Right lobe of liver (tissue), 4 donors: ENCODE results near the gene LIPM.

Source experiments
- POLR2A ChIP-seq: fragments of 450-650 bp; IDR thresholded peaks from one replicate; pipeline ENCODE4 v1.6.1; 2017; ENCODE audit warnings: antibody characterized with exemption, mild to moderate bottlenecking
- TF ChIP-seq, protein P1 (sequence below), 4 donors: fragments of 200-600 bp in 3 of 4; fragments of 450-650 bp in 1 of 4; IDR thresholded peaks; one replicate each; pipeline versions ENCODE4 v1.5.1 to v1.8.0; 2016 to 2022; ENCODE audit warnings: antibody characterized with exemption in 4 of 4, mild to moderate bottlenecking in 2 of 4
- donor health status: DM: no; HTN: no; CAD: no.
- donor health status: DM: no; HTN: no; CAD: no.
- donor health status: DM: no; HTN: yes; CAD: no.

DNA sequence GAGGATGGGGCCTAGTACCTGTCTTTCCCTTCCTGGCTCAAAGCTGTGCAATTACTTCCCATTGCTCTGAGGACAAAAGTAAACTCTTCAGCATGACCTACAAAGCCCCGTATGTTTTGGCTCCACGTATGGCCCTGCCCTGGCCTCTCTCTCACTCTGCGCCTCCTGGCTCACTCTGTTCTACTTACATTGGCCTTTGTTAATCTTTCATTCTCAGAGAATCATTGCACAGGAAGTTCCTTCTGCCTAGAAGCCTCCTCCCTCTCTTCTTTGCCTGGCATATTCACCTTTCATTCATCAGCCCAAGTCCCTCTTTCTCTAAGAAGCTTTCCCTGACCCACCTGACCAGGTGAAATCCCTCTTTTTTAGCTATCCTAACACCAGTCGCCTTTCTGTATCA lies 23.9 kb downstream of the LIPM start:
- TF ChIP-seq, protein P1, sequence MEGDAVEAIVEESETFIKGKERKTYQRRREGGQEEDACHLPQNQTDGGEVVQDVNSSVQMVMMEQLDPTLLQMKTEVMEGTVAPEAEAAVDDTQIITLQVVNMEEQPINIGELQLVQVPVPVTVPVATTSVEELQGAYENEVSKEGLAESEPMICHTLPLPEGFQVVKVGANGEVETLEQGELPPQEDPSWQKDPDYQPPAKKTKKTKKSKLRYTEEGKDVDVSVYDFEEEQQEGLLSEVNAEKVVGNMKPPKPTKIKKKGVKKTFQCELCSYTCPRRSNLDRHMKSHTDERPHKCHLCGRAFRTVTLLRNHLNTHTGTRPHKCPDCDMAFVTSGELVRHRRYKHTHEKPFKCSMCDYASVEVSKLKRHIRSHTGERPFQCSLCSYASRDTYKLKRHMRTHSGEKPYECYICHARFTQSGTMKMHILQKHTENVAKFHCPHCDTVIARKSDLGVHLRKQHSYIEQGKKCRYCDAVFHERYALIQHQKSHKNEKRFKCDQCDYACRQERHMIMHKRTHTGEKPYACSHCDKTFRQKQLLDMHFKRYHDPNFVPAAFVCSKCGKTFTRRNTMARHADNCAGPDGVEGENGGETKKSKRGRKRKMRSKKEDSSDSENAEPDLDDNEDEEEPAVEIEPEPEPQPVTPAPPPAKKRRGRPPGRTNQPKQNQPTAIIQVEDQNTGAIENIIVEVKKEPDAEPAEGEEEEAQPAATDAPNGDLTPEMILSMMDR (IDR thresholded peaks at IDR 0.05): no peak
- TF ChIP-seq POLR2A: no peak
